ENCODE data around the gene CREB5. TPM values are rescaled to one million over a fixed set of nuclear protein-coding genes. Genes with fewer than 3 reads are reported as not detected.
"Not testable (repeated sequence)": the region's sequence is repeated elsewhere in the genome, so short reads cannot be mapped to it uniquely, and the experiment has no call there.

CREB5 gene
- total and polyA plus RNA-seq, 7 donors: 0.80 to 42.1 (median 4.6) TPM

DNA sequence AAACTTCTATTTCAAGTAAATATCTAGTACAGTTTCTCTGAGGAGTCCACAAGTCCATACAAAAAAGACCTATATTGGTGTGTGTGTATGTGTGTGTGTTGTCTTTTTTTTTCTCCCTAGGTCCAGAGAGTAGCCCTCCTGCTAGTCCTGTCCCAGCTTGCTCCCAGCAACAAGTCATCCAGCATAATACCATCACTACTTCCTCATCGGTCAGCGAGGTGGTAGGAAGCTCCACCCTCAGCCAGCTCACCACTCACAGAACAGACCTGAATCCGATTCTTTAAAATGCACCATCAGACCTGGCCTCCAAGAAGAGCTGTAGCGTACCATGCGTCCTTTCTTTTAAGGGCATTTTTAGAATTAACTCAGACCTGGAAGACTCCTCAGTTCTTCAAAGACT, 406.7 kb downstream of the CREB5 start:
- peaks cover 0 to 11% (median 0%) of the 10 kb centered on the region in 4 donors for H3K36me3 ChIP-seq
- intact Hi-C loops (cut with DNase I): no loop called here
- DNase-seq: no peak
- TF ChIP-seq EP300 (IDR thresholded peaks at IDR 0.05) (no peak), POLR2A (IDR thresholded peaks at IDR 0.05) (no peak), POLR2AphosphoS5 (IDR thresholded peaks at IDR 0.05) (no peak), CTCF (IDR thresholded peaks at IDR 0.05) (no peak)
- no peaks in the 10 kb centered on the region for H3K4me1 ChIP-seq
- H3K9me3 ChIP-seq: no peaks in the 10 kb centered on the region
- H3K27me3 ChIP-seq: no peaks in the 10 kb centered on the region
- no peak overlapping the region for H3K4me3 ChIP-seq
- no peak overlapping the region for H3K27ac ChIP-seq
- 78 to 86% methylated on average over 5 of the region's 5 CpGs for WGBS, 2 donors

DNA sequence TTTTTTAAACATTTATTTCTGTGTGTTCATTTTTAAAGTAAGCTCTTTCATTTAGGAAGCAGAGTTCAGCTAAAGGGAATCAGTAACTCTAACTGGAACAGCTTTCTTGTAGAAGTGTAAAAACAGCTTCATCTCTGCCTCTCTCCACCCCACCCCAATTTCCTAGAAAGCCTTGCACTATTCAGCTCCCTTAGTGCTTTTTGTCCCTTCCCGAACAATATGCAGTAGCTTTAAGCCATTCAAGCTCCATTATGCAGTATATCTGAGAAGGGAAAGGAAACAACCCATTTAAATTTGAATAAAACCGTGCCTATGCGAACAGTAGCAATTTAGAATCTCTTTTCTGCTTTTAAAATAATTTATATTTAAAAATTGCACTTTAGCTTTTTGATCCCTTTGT, 411.3 kb downstream of the CREB5 start:
- H3K4me1 ChIP-seq: no peaks in the 10 kb centered on the region
- H3K27me3 ChIP-seq: no peaks in the 10 kb centered on the region
- no peak overlapping the region for H3K27ac ChIP-seq
- intact Hi-C loops (cut with DNase I): no loop called here
- DNase-seq: no peak
- TF ChIP-seq EP300 (IDR thresholded peaks at IDR 0.05): no peak
- TF ChIP-seq POLR2A (IDR thresholded peaks at IDR 0.05): no peak
- peaks cover 0 to 8% (median 0%) of the 10 kb centered on the region in 4 donors for H3K36me3 ChIP-seq
- no peaks in the 10 kb centered on the region for H3K9me3 ChIP-seq
- 62 to 82% methylated on average over 3 of the region's 3 CpGs for WGBS, 2 donors
- no peak overlapping the region for H3K4me3 ChIP-seq

- H3K4me1 ChIP-seq; H3K27me3 ChIP-seq; H3K9me3 ChIP-seq; H3K36me3 ChIP-seq; intact Hi-C loops (cut with DNase I); DNase-seq; H3K4me3 ChIP-seq; H3K27ac ChIP-seq: not testable (repeated sequence)
- 86 to 89% methylated on average over 8 of the region's 8 CpGs for WGBS, 2 donors
These were observed 413.6 kb downstream of the CREB5 start for GRCh38 chr7:28825817-28826448.

DNA sequence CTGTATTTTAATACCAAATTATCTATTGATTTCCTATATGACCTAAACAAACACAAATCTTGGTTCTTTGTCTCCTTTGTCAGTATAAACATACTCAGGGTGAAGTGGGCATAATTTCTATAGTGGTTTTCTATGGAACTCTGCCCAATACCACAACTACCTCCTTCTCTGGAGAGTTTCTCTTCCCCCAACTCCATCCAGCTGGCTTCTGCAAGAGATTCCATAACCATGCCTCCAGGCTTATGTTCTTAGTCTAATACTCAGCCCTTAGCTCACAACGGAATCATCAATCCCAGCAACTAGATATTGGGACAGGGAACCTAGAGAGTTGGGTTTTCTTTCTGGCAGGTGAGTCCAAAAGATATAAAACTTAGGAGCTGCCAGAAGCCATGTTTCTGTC, 418.5 kb downstream of the CREB5 start:
- Histone ChIP-seq H3K27ac (no peak overlapping the region), H3K9me3 (no peaks in the 10 kb centered on the region), H3K27me3 (no peaks in the 10 kb centered on the region), H3K4me1 (no peaks in the 10 kb centered on the region), H3K36me3 (no peaks in the 10 kb centered on the region), H3K4me3 (no peak overlapping the region)
- intact Hi-C loops (cut with DNase I): no loop called here
- 42 to 90% methylated on average over 1 of the region's 1 CpG for WGBS, 2 donors
- TF ChIP-seq POLR2A (IDR thresholded peaks at IDR 0.05) (no peak), CTCF (IDR thresholded peaks at IDR 0.05) (no peak), EP300 (IDR thresholded peaks at IDR 0.05) (no peak), POLR2AphosphoS5 (IDR thresholded peaks at IDR 0.05) (no peak)
- DNase-seq: no peak

GRCh38 chr7:28832669-28833068, 420.4 kb downstream of the CREB5 start:
- DNase-seq: no peak
- TF ChIP-seq POLR2A (IDR thresholded peaks at IDR 0.05): no peak
- no peak for TF ChIP-seq POLR2AphosphoS5 (IDR thresholded peaks at IDR 0.05)
- TF ChIP-seq EP300 (IDR thresholded peaks at IDR 0.05): no peak
- no peak for TF ChIP-seq CTCF (IDR thresholded peaks at IDR 0.05)
- Histone ChIP-seq H3K4me3 (no peak overlapping the region), H3K36me3 (no peaks in the 10 kb centered on the region), H3K4me1 (no peaks in the 10 kb centered on the region), H3K9me3 (no peaks in the 10 kb centered on the region), H3K27ac (no peak overlapping the region), H3K27me3 (no peaks in the 10 kb centered on the region)
- WGBS, 2 donors: 91 to 98% methylated on average over 3 of the region's 3 CpGs
- intact Hi-C loops (cut with DNase I): no loop called here

GRCh38 chr7:28835800-28836199, 423.5 kb downstream of the CREB5 start:
- H3K4me3 ChIP-seq: no peak overlapping the region
- no peaks in the 10 kb centered on the region for H3K27me3 ChIP-seq
- H3K27ac ChIP-seq: no peak overlapping the region
- DNase-seq: no peak
- no peaks in the 10 kb centered on the region for H3K36me3 ChIP-seq
- intact Hi-C loops (cut with DNase I): no loop called here
- H3K9me3 ChIP-seq: no peaks in the 10 kb centered on the region
- TF ChIP-seq POLR2AphosphoS5 (IDR thresholded peaks at IDR 0.05): no peak
- no peak for TF ChIP-seq CTCF (IDR thresholded peaks at IDR 0.05)
- TF ChIP-seq EP300 (IDR thresholded peaks at IDR 0.05): no peak
- no peak for TF ChIP-seq POLR2A (IDR thresholded peaks at IDR 0.05)
- H3K4me1 ChIP-seq: no peaks in the 10 kb centered on the region
